Transverse colon (tissue), 4 donors: ENCODE measurements around the gene PYCR2. TPM values are rescaled to one million over a fixed set of nuclear protein-coding genes. Genes with fewer than 3 reads are reported as not detected.

ENCODE experiments used
- DNase-seq: peaks from one replicate; pipeline ENCODE4 v3.0.0-alpha.2; 2019
- H3K27ac ChIP-seq, 4 donors: fragments of 200-600 bp; sonication (generic); 2 replicates each; pipeline ENCODE4 v1.5.1; 2016 to 2018; ENCODE audit warnings: inconsistent platforms in 4 of 4
- H3K27me3 ChIP-seq: fragments of 200-600 bp; sonication (generic); 2 replicates; pipeline ENCODE4 v1.5.1; 2017; ENCODE audit warnings: inconsistent platforms
- H3K36me3 ChIP-seq, 4 donors: fragments of 200-600 bp; sonication (generic); 2 replicates each; pipeline ENCODE4 v1.5.1; 2017 to 2019; ENCODE audit warnings: inconsistent platforms in 4 of 4
- H3K4me1 ChIP-seq, 4 donors: fragments of 200-600 bp; sonication (generic); 2 replicates each; pipeline ENCODE4 v1.5.1; 2017 to 2020; ENCODE audit warnings: inconsistent platforms in 4 of 4
- H3K4me3 ChIP-seq, 4 donors: fragments of 200-600 bp; sonication (generic); 1 replicate in 1 of 4; 2 replicates in 3 of 4; pipeline versions ENCODE4 v1.5.1 to v1.6.1; 2017 to 2019; ENCODE audit warnings: inconsistent platforms in 4 of 4
- H3K9me3 ChIP-seq, 2 donors: fragments of 200-600 bp; sonication (generic); 2 replicates each; pipeline ENCODE4 v1.5.1; 2017 to 2019; ENCODE audit warnings: inconsistent platforms in 2 of 2
- EP300 ChIP-seq: sonication (generic); formaldehyde crosslinking; IDR thresholded peaks from one replicate; pipeline ENCODE4 v1.6.1; 2017; ENCODE audit warnings: antibody characterized with exemption, low read depth
- POLR2A ChIP-seq: fragments of 450-650 bp; IDR thresholded peaks from one replicate; pipeline ENCODE4 v1.6.1; 2016; ENCODE audit warnings: antibody characterized with exemption, mild to moderate bottlenecking, moderate library complexity
- POLR2AphosphoS5 ChIP-seq, 3 donors: sonication (generic); formaldehyde crosslinking; IDR thresholded peaks; one replicate each; pipeline ENCODE4 v1.6.1; 2016; ENCODE audit warnings: antibody characterized with exemption in 3 of 3
- WGBS, 2 donors: methylation state at CpG; one replicate each; pipeline ENCODE4 v1.1.5; 2018; ENCODE audit warnings: low coverage in 1 of 2; 5-methylcytosine and 5-hydroxymethylcytosine counted together
- in situ Hi-C, 4 donors: fragments of 200-750 bp; cut with MboI; loops; one replicate each; pipeline versions ENCODE4 v1.15.0 to v1.15.1; 2017; ENCODE audit warnings: low sequenced_read_pairs in 3 of 4, low pct_ligation_motif_present in 1 of 4, low pct_unique_long_range_greater_than_20kb in 1 of 4
- intact Hi-C: fragments of 100-400 bp; cut with DNase I; formaldehyde crosslinking; loops from one replicate; pipeline ENCODE4 v1.15.1; 2023; ENCODE audit warnings: low total_unique reads
- total RNA-seq, 4 donors: library from RNA; depleted of rRNA; stranded (reverse); fragments of >200 nt; gene quantifications; one replicate each; pipeline ENCODE4 v1.1.0, GENCODE V29; 2016
- TF ChIP-seq, protein P1 (sequence below), 5 experiments: fragments of 200-600 bp in 3 of 5; fragments of 450-650 bp in 2 of 5; sonication (generic) in 3 of 5; IDR thresholded peaks; 1 replicate in 2 of 5; 2 replicates in 3 of 5; pipeline ENCODE4 v1.5.1; 2016 to 2017; ENCODE audit warnings: antibody characterized with exemption in 5 of 5, inconsistent platforms in 3 of 5, mild to moderate bottlenecking in 2 of 5, moderate library complexity in 1 of 5

PYCR2 gene
- total RNA-seq, 4 donors from 2014 or later: 26.5 to 40.6 (median 32.2) TPM

DNA sequence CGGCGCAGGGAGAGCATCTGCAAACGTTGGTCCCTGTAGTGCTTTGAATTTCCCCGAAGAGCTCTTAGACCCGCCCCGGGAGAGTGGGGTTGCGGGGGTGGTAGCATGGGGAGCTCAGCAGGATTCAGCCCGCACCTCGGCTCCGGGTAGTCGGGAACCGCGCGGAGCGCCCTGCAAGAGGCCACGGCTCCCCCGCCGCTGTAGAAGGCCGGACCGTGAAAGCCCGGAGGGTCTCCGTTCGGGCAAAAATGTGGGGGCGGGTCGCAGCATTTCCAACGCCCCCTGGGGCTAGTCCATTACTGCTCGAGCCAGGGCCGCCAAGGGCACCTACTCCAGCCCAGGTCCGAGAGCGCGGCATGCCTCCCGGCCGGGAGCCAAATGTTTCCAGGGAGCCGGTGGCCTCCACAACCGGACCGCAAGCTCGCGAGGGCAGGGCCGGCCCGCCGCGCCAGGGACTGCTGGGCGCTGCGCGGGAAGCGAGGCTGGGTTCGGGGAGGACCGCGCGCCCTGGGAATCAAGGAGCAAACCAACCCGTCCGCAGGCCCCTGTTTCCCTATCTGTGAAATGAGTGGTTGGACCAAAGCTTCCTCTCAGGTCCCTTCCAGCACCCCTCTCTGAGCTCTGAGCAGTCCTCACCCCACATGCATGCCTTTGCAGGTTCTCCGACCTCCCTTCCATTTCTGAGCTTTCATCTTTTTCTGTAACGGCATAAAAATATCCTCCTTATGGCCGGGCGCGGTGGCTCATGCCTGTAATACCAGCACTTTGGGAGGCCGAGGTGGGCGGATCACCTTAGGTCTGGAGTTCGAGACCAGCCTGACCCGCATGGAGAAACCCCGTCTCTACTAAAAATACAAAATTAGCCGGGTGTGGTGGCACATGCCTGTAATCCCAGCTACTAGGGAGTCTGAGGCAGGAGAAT lies 41.1 kb downstream of the PYCR2 start:
- H3K36me3 ChIP-seq: no peaks in the 10 kb centered on the region
- H3K27ac ChIP-seq: peak overlapping the region; percentile 93 to 98 (median 98)
- H3K4me3 ChIP-seq: peak overlapping the region; percentile 81 to 97 (median 94)
- 7 to 9% methylated on average over 3 to 47 of the region's 63 CpGs for WGBS, 2 donors
- intact Hi-C loops (no loop called here), in situ Hi-C loops (no loop called here)
- H3K9me3 ChIP-seq: no peaks in the 10 kb centered on the region
- peaks cover 35 to 48% (median 40%) of the 10 kb centered on the region in 4 donors for H3K4me1 ChIP-seq
- H3K27me3 ChIP-seq: no peaks in the 10 kb centered on the region
- TF ChIP-seq EP300 (no peak), POLR2A (no peak), POLR2AphosphoS5 (IDR thresholded peaks at IDR 0.05) (peak in 2 of 3 donors; percentile 4 to 29)
- TF ChIP-seq, protein P1, sequence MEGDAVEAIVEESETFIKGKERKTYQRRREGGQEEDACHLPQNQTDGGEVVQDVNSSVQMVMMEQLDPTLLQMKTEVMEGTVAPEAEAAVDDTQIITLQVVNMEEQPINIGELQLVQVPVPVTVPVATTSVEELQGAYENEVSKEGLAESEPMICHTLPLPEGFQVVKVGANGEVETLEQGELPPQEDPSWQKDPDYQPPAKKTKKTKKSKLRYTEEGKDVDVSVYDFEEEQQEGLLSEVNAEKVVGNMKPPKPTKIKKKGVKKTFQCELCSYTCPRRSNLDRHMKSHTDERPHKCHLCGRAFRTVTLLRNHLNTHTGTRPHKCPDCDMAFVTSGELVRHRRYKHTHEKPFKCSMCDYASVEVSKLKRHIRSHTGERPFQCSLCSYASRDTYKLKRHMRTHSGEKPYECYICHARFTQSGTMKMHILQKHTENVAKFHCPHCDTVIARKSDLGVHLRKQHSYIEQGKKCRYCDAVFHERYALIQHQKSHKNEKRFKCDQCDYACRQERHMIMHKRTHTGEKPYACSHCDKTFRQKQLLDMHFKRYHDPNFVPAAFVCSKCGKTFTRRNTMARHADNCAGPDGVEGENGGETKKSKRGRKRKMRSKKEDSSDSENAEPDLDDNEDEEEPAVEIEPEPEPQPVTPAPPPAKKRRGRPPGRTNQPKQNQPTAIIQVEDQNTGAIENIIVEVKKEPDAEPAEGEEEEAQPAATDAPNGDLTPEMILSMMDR (IDR thresholded peaks at IDR 0.05): peak in 1 of 5 experiments; percentile 6
- peak; percentile 61 for DNase-seq

DNA sequence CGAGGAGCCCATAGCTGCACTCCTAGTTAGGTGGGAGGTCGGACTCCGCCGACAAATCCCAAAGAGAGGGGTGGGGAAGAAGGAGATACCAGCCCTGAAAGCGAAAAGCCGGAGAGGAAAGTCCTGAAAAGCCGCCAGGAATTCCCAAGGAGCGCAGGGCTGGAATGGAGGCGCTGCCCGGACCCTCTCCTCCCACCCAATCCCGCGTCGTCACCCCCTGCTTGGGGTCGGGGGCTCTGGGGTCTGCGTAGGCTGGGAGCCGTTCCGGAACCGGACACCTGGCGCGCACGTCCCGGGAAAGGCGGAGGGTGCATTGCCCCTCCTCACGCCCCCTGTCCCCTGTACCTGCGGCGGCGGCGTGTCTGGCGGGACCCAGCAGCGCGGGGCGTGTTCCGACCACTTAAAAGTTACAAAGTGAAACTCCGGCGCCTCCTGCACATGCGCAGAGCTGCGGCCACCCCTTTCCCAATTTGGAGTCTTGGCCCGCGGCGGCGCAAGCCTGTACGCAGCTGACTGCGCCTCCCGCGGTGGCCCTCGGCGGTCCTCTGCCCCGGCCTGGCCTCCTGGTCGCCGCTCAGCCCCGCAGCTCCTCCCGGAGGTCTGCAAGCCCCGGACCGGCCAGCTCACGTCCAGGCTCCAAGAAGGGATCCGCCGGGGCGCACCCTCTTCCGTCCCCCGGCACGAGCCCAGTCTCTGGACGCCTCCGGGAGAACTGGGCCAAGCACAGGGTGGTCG lies 41.9 kb downstream of the PYCR2 start, which contains the start of gene TMEM63A:
Gene TMEM63A (minus strand): TSS at position 422 of the 735 bp plus-strand sequence. CDS start 4,800 bp downstream, outside the sequence.
- Histone ChIP-seq H3K4me3 (peak within 1 kb of the TSS; percentile 81 to 97 (median 94)), H3K27me3 (no peaks in the 10 kb centered on the region), H3K27ac (peak within 1 kb of the TSS; percentile 93 to 98 (median 98)), H3K36me3 (no peaks in the 10 kb centered on the region), H3K9me3 (no peaks in the 10 kb centered on the region), H3K4me1 (peaks cover 41 to 56% (median 48%) of the 10 kb centered on the region in 4 donors)
- in situ Hi-C loops: no loop called here
- 0% methylated on average over 52 of the region's 64 CpGs; no CpG with 5 or more reads in 1 of the 2 donors for WGBS, 2 donors
- TF ChIP-seq POLR2A (peak; percentile 84), EP300 (no peak), POLR2AphosphoS5 (IDR thresholded peaks at IDR 0.05) (peak; percentile 87 to 90 (median 90))
- TF ChIP-seq, protein P1 (IDR thresholded peaks at IDR 0.05): peak; percentile 23 to 57 (median 35)
- intact Hi-C loops: no loop called here
- DNase-seq: peak; percentile 94

DNA sequence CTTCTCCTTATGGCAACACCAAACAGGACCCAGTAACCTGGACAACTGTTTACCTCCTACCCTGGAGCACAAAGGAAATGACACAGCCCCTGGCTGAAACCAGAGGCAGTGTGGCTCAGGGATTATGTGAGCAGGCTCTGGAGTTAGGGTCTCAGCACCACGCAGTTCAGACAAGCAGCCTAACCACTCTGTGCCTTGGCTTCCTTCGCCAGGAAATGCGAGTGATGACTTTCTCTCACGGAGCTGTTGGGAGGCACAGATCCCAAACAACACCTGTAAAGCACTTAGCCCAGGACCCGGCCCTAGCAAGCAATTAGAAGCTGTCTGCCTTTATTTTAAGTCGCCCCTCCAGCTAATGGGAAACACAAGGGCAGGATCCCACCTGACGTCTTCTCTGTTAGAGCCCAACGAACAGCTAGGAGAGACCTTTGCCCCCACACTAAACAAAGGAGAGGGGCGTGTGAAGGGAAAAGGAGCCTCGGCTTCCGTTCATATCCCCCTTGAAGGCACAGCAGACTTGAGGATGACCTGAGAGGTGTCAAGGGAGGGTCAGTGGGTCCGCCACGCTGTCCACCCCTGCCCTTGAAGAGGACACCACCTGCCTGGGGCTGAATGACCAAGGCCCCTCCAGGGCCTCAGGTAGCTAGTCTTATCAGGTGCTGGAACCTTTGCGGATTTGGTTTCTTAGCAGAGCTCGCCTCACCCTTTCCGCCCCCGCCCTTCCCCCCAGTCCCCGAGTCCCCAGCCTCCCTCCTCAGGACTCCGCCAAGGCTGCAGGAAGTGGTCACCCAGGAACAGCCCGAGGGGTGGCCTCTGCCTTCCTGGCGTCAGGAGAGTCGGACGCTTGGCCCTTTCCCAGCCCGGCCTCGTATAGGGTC lies 42.7 kb downstream of the PYCR2 start:
- in situ Hi-C loops: no loop called here
- TF ChIP-seq POLR2AphosphoS5 (IDR thresholded peaks at IDR 0.05): no peak

DNA sequence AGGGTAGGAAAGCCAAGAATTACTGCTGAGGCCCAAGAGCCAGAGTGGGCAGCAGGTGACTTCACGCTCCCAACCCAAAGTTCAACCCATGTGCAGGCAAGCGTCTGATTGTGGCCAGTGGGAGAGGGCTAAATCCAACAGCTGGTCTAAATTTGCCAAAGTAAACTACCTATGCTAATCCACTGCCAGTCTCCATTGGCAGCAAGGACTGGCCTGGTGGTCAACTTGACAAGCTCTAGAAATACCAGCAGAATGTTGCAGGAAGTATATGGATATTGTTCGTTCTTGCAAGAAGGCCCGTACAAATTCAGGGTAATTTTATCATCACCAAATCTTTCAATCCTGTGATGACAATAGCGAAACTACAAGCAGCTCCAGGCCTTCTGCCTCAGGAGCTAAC lies 43.4 kb downstream of the PYCR2 start:
- Histone ChIP-seq H3K27me3 (no peaks in the 10 kb centered on the region), H3K4me1 (peaks cover 44 to 69% (median 58%) of the 10 kb centered on the region in 4 donors), H3K9me3 (no peaks in the 10 kb centered on the region), H3K4me3 (peak overlapping the region in 2 of 4 donors; percentile 81 to 92), H3K27ac (peak overlapping the region; percentile 93 to 98 (median 98)), H3K36me3 (no peaks in the 10 kb centered on the region)
- 20 to 31% methylated on average over 2 to 5 of the region's 5 CpGs for WGBS, 2 donors
- DNase-seq: no peak
- intact Hi-C loops: no loop called here
- in situ Hi-C loops: no loop called here
- TF ChIP-seq POLR2AphosphoS5 (IDR thresholded peaks at IDR 0.05) (no peak), POLR2A (no peak)
- TF ChIP-seq, protein P1 (IDR thresholded peaks at IDR 0.05): no peak

More for the DNA sequence above, 42.7 kb downstream of the PYCR2 start:
- H3K4me1 ChIP-seq: peaks cover 44 to 64% (median 55%) of the 10 kb centered on the region in 4 donors
- peak overlapping the region; percentile 81 to 97 (median 94) for H3K4me3 ChIP-seq
- 7% methylated on average over 17 of the region's 25 CpGs; no CpG with 5 or more reads in 1 of the 2 donors for WGBS, 2 donors
- H3K27me3 ChIP-seq: no peaks in the 10 kb centered on the region
- no peaks in the 10 kb centered on the region for H3K9me3 ChIP-seq
- H3K27ac ChIP-seq: peak overlapping the region; percentile 93 to 98 (median 98)
- intact Hi-C loops: no loop called here
- DNase-seq: peak; percentile 75
- H3K36me3 ChIP-seq: no peaks in the 10 kb centered on the region
